ENCODE measurements around the gene RANBP1.

The RANBP1 gene

DNA sequence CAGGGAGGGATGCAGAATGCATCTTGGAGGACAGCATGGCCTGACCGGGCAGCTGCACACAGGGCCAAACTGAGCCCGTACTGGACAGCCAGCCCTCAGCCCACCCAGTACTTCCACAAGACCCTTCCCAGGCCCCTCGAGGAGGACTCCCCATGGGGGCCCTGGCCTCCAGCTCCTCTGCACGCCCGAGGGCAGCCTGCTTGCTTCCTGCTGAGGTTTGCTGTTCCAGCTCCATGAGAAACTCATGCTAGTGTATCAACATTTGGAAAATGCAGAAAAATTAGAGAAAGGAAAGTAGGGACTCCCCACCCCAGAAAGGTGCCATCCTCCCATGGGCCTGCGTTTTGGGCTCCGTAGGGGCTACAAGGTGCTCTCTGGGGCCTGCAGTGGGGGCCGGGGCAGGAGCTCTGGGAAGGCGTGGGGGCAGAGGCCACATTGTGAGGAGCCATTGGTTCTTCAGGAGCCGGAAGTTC, 56.3 kb downstream of the RANBP1 start:
- H3K27ac ChIP-seq = no peak overlapping the region
- ChIA-PET CTCF (no interaction called here), POLR2A (ENCODE audit: low non-redundant PET) (no interaction called here)
- TF ChIP-seq, protein P1, sequence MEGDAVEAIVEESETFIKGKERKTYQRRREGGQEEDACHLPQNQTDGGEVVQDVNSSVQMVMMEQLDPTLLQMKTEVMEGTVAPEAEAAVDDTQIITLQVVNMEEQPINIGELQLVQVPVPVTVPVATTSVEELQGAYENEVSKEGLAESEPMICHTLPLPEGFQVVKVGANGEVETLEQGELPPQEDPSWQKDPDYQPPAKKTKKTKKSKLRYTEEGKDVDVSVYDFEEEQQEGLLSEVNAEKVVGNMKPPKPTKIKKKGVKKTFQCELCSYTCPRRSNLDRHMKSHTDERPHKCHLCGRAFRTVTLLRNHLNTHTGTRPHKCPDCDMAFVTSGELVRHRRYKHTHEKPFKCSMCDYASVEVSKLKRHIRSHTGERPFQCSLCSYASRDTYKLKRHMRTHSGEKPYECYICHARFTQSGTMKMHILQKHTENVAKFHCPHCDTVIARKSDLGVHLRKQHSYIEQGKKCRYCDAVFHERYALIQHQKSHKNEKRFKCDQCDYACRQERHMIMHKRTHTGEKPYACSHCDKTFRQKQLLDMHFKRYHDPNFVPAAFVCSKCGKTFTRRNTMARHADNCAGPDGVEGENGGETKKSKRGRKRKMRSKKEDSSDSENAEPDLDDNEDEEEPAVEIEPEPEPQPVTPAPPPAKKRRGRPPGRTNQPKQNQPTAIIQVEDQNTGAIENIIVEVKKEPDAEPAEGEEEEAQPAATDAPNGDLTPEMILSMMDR (conservative IDR thresholded peaks at IDR 0.05; ENCODE audit: low read depth) = no peak
- DNase-seq (ENCODE audit: low spot score) = no peak

DNA sequence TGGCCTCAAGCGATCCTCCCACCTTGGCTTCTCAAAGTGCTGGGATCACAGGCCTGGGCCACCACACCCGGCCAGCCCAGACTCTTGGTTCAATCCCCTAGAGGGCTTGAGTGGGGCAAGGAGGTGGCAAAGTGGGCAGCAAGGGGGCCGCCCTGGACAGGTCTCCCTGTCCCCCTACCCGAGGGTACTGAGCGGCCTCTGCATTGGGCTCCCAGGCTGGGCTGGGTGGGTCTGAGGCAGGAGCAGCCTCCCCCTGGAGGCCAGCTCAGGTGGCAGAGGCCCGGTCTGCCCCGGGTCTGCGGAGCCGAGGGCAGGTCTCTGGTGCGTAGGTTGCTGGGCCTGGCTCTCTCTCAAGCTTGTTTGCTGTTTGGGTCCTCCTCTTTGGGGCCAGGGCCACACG, 57.3 kb downstream of the RANBP1 start:
- TF ChIP-seq, protein P1 (conservative IDR thresholded peaks at IDR 0.05; ENCODE audit: low read depth) = no peak

DNA sequence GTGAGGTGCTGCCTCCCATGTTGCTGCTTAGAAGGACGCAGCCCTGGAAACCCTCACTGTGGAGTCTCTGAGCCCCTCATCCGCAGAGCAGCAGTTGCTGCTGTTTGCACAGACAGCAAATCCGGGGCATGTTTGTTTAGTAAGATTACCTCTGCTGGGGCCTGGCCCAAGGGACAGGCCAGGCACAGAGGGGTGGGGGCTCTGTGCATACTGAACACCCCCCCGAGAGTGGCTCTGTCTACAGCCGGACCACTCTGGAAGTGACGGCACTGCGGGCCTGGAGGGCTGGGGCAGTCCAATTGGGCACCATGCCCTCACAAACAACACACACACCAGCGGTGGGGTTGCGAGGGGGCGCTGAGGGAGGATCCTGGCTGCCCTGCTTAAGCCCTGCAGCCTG, 57.9 kb downstream of the RANBP1 start:
- H3K27ac ChIP-seq = no peak overlapping the region
- POLR2A ChIA-PET (ENCODE audit: low non-redundant PET) = no interaction called here
- TF ChIP-seq, protein P1 (conservative IDR thresholded peaks at IDR 0.05; ENCODE audit: low read depth) = no peak
- DNase-seq (ENCODE audit: low spot score) = no peak
- CTCF ChIA-PET = no interaction called here

More for the DNA sequence above, 57.3 kb downstream of the RANBP1 start:
- ChIA-PET POLR2A (ENCODE audit: low non-redundant PET) (no interaction called here), CTCF (no interaction called here)
- H3K27ac ChIP-seq = no peak overlapping the region
- DNase-seq (ENCODE audit: low spot score) = no peak

DNA sequence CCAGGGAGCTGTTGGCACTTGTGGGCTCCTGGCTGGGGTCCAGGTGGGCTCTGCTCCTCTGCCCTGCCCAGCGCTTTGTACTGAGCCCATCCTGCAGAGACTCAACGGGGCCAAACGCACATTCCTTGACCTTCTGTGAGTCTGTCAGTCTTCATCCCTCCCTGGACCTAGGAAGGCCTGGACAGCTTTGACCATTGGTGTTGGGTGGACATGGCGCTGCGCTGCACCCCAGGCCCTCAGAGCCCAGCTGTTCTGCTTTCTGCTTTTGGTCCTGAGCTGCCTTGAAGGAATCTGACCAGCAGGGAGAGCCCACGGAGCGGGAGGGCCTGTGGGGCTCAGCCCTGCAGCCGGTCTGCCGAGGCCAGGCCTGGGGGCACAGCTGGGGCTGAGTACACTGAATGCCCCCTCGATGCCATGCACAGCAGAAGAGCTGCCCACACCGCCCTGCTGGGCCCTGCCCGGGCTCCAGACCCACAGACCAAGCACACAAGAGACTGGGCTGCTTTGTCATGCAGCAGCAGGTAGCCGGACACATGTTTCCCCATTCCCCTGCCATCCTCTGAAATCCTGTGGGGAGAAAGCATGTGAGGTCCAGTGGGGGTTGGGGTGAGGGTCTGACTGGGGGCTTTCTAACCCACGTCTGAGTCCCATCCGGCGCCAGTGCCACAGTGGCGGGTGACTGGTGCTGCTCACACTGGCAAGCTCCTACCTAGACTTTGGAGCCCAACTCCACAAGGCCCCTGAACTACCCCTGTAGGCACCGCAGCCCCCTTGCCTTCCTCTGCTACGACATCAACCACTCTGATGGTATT, 59.1 kb downstream of the RANBP1 start:
- DNase-seq (ENCODE audit: low spot score) = peak; percentile 10
- H3K27ac ChIP-seq = no peak overlapping the region
- CTCF ChIA-PET = interaction anchor here (0.6 to 1.1 kb wide), 3 partner anchors 19 to 110 kb away, joined by 3 to 8 read pairs (median 3); no protein-coding TSS in a partner anchor
- TF ChIP-seq, protein P1 (conservative IDR thresholded peaks at IDR 0.05; ENCODE audit: low read depth) = no peak
- POLR2A ChIA-PET (ENCODE audit: low non-redundant PET) = no interaction called here

DNA sequence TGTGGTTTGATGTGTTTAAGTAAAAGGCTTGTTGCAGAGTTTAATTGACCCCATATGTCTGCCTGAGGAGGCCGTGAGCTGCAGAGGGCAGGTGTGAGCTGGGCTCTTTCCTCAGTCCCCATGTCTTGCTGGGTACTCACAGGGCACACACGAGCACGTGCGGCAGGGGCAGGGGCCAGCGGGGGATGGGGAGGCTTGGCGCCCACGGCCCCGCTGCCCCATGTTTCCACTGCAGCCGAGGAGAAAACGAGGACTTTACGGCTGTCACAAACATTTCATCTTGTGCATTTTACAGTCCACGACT, 59.6 kb downstream of the RANBP1 start:
- ChIA-PET POLR2A (ENCODE audit: low non-redundant PET) (no interaction called here), CTCF (interaction anchor here (0.6 kb wide), 1 partner anchor 19 kb away, joined by 3 read pairs; no protein-coding TSS in a partner anchor)
- no peak overlapping the region for H3K27ac ChIP-seq
- TF ChIP-seq, protein P1 (conservative IDR thresholded peaks at IDR 0.05; ENCODE audit: low read depth) = no peak
- DNase-seq (ENCODE audit: low spot score) = no peak

DNA sequence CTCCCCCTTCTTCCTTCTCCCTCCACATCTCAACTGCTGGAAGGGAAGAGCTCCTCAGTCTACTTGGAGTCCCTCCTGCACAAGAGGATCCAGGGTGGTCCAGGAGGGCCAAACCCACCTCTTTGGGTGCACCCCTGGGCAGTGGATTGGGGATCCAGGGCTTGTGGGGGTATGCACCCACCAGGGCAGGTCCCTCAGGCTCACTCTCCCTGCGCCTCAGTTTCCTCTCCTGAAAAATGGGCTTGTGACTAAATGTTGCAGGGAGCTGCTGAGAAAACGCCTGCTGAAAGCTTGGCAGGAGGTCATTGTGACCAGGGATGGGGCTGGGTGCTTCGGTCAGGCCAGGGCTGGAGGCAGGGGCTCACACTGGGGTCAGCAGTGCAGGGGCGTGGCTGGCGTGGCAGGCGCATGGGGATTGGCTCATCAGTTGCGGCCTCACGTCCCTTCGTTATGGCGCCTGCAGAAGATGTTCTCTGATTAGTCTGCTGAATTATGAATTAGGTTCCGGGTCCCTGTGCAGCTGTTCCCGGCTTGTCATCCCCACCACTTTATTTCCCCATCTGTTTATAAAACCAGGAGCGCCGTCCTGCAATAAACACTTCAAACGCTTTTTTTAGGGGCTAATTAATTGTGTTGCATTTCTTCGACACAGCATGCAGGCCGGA, 60.6 kb downstream of the RANBP1 start:
- H3K27ac ChIP-seq = no peak overlapping the region
- POLR2A ChIA-PET (ENCODE audit: low non-redundant PET) = no interaction called here
- TF ChIP-seq, protein P1 (conservative IDR thresholded peaks at IDR 0.05; ENCODE audit: low read depth) = no peak
- DNase-seq (ENCODE audit: low spot score) = no peak
- CTCF ChIA-PET = interaction anchor here (0.6 to 0.7 kb wide), 2 partner anchors 25 to 38 kb away, joined by 4 read pairs; partner anchors contain the start of gene CCDC188

All from RWPE1 (cell line).